Rectal smooth muscle tissue (tissue), 1 donor: ENCODE measurements around the gene RPF1.

Experiments
- H3K27ac ChIP-seq: one replicate; pipeline ENCODE4 v1.7.0; 2013; ENCODE audit warnings: low read depth, low read length, inconsistent platforms
- H3K27me3 ChIP-seq: one replicate; pipeline ENCODE4 v1.7.0; 2013; ENCODE audit warnings: low read length; ENCODE audit not compliant: control insufficient read depth, insufficient read depth
- H3K36me3 ChIP-seq: one replicate; pipeline ENCODE4 v1.7.0; 2013; ENCODE audit warnings: low read length; ENCODE audit not compliant: control insufficient read depth, insufficient read depth
- H3K4me1 ChIP-seq: one replicate; pipeline ENCODE4 v1.7.0; 2013; ENCODE audit warnings: low read length; ENCODE audit not compliant: control insufficient read depth, insufficient read depth
- H3K4me3 ChIP-seq: one replicate; pipeline ENCODE4 v1.7.0; 2013; ENCODE audit warnings: low read length
- H3K9ac ChIP-seq: one replicate; pipeline ENCODE4 v1.7.0; 2013; ENCODE audit warnings: low read length

RPF1 gene

DNA sequence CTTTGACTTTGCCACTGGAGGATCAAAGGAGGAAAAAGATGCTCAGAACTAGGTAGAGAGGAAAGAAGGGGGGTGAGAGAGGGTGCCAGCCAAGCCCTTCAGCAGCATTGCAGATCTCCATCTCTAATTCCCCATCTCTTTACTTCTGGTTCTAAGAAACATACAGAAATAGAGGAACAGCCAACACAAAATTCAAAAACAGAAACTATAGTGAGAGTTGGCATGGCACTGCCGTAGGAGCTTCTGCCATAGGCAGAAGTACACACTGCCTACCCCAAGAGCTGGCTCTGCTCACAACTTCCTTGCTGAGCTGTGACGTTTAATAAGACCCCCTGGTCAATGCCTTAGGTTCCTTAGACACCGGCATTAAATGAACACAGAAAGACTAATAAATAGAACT, 26.6 kb upstream of the RPF1 start:
- H3K27ac ChIP-seq: no peak overlapping the region
- no peaks in the 10 kb centered on the region for H3K36me3 ChIP-seq
- no peaks in the 10 kb centered on the region for H3K4me1 ChIP-seq
- H3K9ac ChIP-seq: no peak overlapping the region
- no peaks in the 10 kb centered on the region for H3K27me3 ChIP-seq
- H3K4me3 ChIP-seq: no peak overlapping the region

DNA sequence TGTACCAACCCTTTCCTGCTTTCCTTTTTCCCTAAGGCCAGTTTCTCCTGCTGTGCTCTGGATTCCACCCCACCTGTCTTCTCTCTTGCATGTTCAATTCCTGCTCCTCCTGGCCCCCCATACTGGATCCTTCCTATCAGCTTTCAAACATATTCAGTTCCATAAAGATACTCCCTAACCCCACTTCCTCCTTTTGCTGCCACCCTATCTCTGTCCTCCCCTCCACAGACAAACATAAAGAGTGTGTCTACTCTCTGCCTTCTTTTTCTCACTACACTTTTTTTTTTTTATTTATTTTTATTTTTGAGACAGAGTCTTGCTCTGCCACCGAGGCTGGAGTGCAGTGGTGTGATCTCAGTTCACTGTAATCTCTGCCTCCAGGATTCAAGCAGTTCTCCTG, 16.9 kb upstream of the RPF1 start:
- H3K27me3 ChIP-seq: no peaks in the 10 kb centered on the region
- no peak overlapping the region for H3K9ac ChIP-seq
- H3K4me3 ChIP-seq: no peak overlapping the region
- H3K27ac ChIP-seq: no peak overlapping the region
- H3K36me3 ChIP-seq: no peaks in the 10 kb centered on the region
- H3K4me1 ChIP-seq: no peaks in the 10 kb centered on the region

GRCh38 chr1:84467298-84467697, 11.8 kb upstream of the RPF1 start:
- Histone ChIP-seq H3K4me1 (no peaks in the 10 kb centered on the region), H3K9ac (no peak overlapping the region), H3K36me3 (no peaks in the 10 kb centered on the region), H3K4me3 (no peak overlapping the region), H3K27ac (no peak overlapping the region), H3K27me3 (no peaks in the 10 kb centered on the region)

- Histone ChIP-seq H3K4me3 (no peak overlapping the region), H3K4me1 (peaks cover 5% of the 10 kb centered on the region), H3K27ac (no peak overlapping the region), H3K9ac (no peak overlapping the region), H3K27me3 (no peaks in the 10 kb centered on the region), H3K36me3 (no peaks in the 10 kb centered on the region)
Measured at GRCh38 chr1:84476225-84476624, 2.8 kb upstream of the RPF1 start.

- H3K4me3 ChIP-seq: peak overlapping the region; percentile 80
- H3K36me3 ChIP-seq: peaks cover 1% of the 10 kb centered on the region
- peak overlapping the region; percentile 92 for H3K27ac ChIP-seq
Measured at GRCh38 chr1:84479998-84480397, 932 bp downstream of the RPF1 start.

DNA sequence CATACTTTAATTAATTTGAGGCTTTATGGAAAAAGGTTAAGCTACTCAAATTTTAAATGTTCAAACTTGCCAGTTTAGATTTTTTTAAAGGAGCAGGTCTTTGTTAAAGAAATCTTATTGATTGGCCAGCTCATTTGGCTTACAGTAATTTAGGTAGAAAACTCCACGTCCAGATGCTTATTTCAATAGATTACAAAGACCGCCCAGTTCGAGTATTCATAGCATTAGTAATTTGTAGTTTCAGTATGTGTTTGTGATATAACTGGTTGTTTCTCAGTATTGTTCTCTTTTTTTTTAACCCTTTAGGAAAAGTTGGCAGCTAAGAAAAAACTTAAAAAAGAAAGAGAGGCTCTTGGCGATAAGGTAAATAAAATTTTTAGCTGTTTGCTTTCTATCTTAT, 1.6 kb downstream of the RPF1 start:
- H3K9ac ChIP-seq: no peak overlapping the region
- H3K4me1 ChIP-seq: peaks cover 8% of the 10 kb centered on the region
- no peak overlapping the region for H3K27ac ChIP-seq
- peak overlapping the region; percentile 80 for H3K4me3 ChIP-seq
- peaks cover 3% of the 10 kb centered on the region for H3K36me3 ChIP-seq
- H3K27me3 ChIP-seq: no peaks in the 10 kb centered on the region

More at GRCh38 chr1:84479998-84480397, 932 bp downstream of the RPF1 start:
- H3K4me1 ChIP-seq: peaks cover 8% of the 10 kb centered on the region
- no peaks in the 10 kb centered on the region for H3K27me3 ChIP-seq
- no peak overlapping the region for H3K9ac ChIP-seq

- peaks cover 8% of the 10 kb centered on the region for H3K4me1 ChIP-seq
- H3K36me3 ChIP-seq: peaks cover 3% of the 10 kb centered on the region
- no peaks in the 10 kb centered on the region for H3K27me3 ChIP-seq
- no peak overlapping the region for H3K9ac ChIP-seq
- H3K4me3 ChIP-seq: no peak overlapping the region
- no peak overlapping the region for H3K27ac ChIP-seq
Measured at GRCh38 chr1:84481317-84481716, 2.3 kb downstream of the RPF1 start.

GRCh38 chr1:84488107-84488506, 9.0 kb downstream of the RPF1 start:
- Histone ChIP-seq H3K9ac (no peak overlapping the region), H3K27me3 (no peaks in the 10 kb centered on the region), H3K27ac (no peak overlapping the region), H3K4me1 (peaks cover 5% of the 10 kb centered on the region), H3K4me3 (no peak overlapping the region), H3K36me3 (peaks cover 3% of the 10 kb centered on the region)

DNA sequence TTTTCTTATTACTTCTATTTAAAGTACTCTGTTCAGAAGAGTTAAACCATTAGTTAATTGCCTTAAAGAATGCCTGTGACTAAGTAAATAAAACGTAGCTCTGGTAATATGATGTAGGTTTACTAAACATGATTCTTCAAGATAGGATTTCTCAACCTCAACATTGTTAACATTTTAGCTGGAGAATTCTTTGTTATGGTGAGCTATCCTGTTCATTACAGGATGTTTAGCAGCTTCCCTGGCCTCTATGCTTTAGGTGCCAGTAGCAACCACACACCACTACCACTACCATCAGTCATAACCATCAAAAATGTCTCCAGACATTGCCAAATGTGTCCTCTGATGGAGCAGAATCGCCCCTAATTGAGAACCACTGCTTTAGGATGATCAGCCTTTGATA, 10.7 kb downstream of the RPF1 start:
- Histone ChIP-seq H3K27me3 (no peaks in the 10 kb centered on the region), H3K9ac (no peak overlapping the region), H3K4me3 (no peak overlapping the region), H3K36me3 (peaks cover 8% of the 10 kb centered on the region), H3K27ac (no peak overlapping the region), H3K4me1 (peaks cover 5% of the 10 kb centered on the region)

GRCh38 chr1:84492726-84493125, 13.7 kb downstream of the RPF1 start:
- Histone ChIP-seq H3K27me3 (no peaks in the 10 kb centered on the region), H3K27ac (no peak overlapping the region), H3K4me1 (peaks cover 5% of the 10 kb centered on the region), H3K4me3 (no peak overlapping the region), H3K9ac (no peak overlapping the region), H3K36me3 (peaks cover 7% of the 10 kb centered on the region)

GRCh38 chr1:84493747-84494146, 14.7 kb downstream of the RPF1 start:
- no peak overlapping the region for H3K4me3 ChIP-seq
- H3K27ac ChIP-seq: no peak overlapping the region
- no peaks in the 10 kb centered on the region for H3K27me3 ChIP-seq
- H3K9ac ChIP-seq: no peak overlapping the region
- H3K4me1 ChIP-seq: peaks cover 8% of the 10 kb centered on the region
- H3K36me3 ChIP-seq: peaks cover 11% of the 10 kb centered on the region

DNA sequence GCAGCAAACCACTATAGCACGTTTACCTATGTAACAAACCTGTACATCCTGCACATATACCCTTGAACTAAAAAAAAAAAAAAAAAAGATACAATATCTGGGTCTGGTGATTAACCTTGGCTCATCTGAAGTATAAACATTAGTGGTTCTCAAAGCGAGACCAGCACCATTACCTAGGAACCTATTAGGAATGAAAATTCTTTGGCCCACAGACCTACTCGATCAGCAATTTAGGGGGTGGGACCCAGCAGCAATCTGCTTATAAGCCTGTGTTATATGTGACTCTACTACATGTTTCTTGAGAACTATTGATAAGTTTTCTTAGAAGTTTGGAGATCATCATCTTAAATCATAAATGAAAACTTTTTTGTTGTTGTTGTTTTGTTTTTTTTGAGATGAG, 17.4 kb downstream of the RPF1 start:
- H3K4me1 ChIP-seq: peaks cover 7% of the 10 kb centered on the region
- H3K36me3 ChIP-seq: peaks cover 11% of the 10 kb centered on the region
- no peak overlapping the region for H3K9ac ChIP-seq
- no peak overlapping the region for H3K4me3 ChIP-seq
- no peak overlapping the region for H3K27ac ChIP-seq
- no peaks in the 10 kb centered on the region for H3K27me3 ChIP-seq

DNA sequence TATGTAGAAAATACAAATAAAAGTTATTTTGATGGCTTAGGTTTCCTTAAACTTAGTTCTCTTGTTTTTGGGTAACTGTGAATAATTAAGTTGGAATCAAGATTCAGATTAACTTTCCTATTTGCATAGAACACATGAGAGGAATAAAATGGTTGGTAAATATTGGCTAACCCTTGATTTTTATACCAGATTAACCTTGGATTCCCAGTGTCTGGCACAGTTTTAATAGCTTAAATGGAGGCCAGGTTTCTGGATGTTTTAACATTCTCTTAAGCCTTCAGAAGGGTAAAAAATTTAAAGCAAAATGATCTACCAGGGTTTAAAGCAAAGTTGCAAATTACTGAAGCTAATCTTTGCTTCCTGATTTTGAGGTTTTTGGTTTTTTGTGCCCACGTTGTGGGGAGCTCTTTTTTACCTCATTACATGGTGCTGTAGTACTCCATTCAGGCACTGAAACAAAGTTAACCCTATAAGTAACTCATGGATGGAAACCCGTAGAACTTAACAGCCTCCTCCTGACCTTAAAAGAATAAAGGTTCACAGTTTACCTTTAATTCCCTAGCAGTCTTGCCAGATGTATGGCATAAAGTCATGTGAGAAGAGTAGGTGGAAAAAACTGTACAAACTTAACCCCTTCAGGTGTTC, 18.7 kb downstream of the RPF1 start:
- H3K4me3 ChIP-seq: no peak overlapping the region
- H3K36me3 ChIP-seq: peaks cover 11% of the 10 kb centered on the region
- no peaks in the 10 kb centered on the region for H3K27me3 ChIP-seq
- peaks cover 6% of the 10 kb centered on the region for H3K4me1 ChIP-seq
- no peak overlapping the region for H3K27ac ChIP-seq
- H3K9ac ChIP-seq: no peak overlapping the region
